ENCODE data around the gene SOX21. TPM values are rescaled to one million over a fixed set of nuclear protein-coding genes. Genes with fewer than 3 reads are reported as not detected.

The SOX21 gene
- total RNA-seq, 4 donors from 2014 or later: 0.07 TPM; not detected in 3

DNA sequence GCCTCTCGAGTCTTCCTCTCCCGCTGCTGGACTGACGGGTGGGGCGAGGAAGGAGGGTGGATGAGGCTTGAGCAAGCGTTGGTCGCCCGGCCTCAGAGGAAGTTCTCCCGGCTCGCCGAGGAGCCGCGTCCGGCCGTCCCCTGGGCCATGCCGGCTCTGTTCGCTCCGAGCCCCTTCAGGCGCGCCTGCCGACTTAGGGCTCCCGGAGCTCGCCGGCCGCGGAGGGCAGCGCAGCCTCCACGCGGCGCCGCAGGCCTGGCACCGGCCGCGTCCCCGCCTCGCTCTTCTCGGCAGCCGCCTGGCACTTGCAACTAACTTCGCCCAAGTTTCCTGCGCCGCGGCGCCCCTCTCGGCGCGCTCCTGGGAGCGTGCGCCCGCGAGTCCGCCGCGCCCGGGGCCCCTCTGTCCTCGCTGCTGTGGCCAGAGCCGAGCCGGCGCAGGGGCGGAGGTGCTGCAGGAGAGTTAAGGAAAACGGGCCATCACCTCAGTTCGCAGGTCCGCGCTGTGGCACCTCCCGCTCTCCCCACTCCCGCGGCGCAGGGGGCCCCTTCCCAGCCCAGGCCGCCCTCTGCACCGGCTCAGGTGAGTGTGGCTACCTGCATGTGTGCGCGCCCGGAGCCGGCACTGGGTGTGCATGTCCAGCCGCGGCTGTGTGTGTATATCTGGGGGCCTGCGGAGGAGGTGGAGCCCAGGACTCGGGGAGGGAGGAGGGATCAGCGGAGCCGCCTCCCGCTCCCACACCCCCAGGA lies 641 bp upstream of the SOX21 start:
- no peak overlapping the region for H3K4me3 ChIP-seq
- no peak for TF ChIP-seq CTCF (IDR thresholded peaks at IDR 0.05)
- no peak for TF ChIP-seq POLR2A (IDR thresholded peaks at IDR 0.05)
- H3K4me1 ChIP-seq: peaks cover 0 to 26% of the 10 kb centered on the region in 2 donors
- H3K27me3 ChIP-seq: peaks cover 0 to 62% of the 10 kb centered on the region in 2 donors
- H3K36me3 ChIP-seq: no peaks in the 10 kb centered on the region
- DNase-seq: no peak
- intact Hi-C loops (cut with DNase I; ENCODE audit: low total_unique reads): no loop called here
- H3K27ac ChIP-seq: no peak overlapping the region
- no peaks in the 10 kb centered on the region for H3K9me3 ChIP-seq

- Histone ChIP-seq H3K9me3 (no peaks in the 10 kb centered on the region), H3K4me1 (peaks cover 0 to 26% of the 10 kb centered on the region in 2 donors), H3K4me3 (no peak overlapping the region), H3K27ac (no peak overlapping the region), H3K27me3 (peaks cover 0 to 74% of the 10 kb centered on the region in 2 donors), H3K36me3 (no peaks in the 10 kb centered on the region)
- TF ChIP-seq CTCF (IDR thresholded peaks at IDR 0.05): no peak
- TF ChIP-seq POLR2A (IDR thresholded peaks at IDR 0.05): no peak
- no peak for DNase-seq
- intact Hi-C loops (cut with DNase I; ENCODE audit: low total_unique reads): no loop called here
These were observed 621 bp downstream of the SOX21 start for GRCh38 chr13:94711561-94712286.

- no peak for TF ChIP-seq CTCF (IDR thresholded peaks at IDR 0.05)
- no peak for TF ChIP-seq POLR2A (IDR thresholded peaks at IDR 0.05)
- peaks cover 0 to 76% of the 10 kb centered on the region in 2 donors for H3K27me3 ChIP-seq
- no peak overlapping the region for H3K27ac ChIP-seq
- no peaks in the 10 kb centered on the region for H3K36me3 ChIP-seq
- H3K9me3 ChIP-seq: no peaks in the 10 kb centered on the region
- no peak for DNase-seq
- intact Hi-C loops (cut with DNase I; ENCODE audit: low total_unique reads): no loop called here
- peaks cover 0 to 26% of the 10 kb centered on the region in 2 donors for H3K4me1 ChIP-seq
- no peak overlapping the region for H3K4me3 ChIP-seq
These were observed 1.3 kb downstream of the SOX21 start for GRCh38 chr13:94710881-94711560.

DNA sequence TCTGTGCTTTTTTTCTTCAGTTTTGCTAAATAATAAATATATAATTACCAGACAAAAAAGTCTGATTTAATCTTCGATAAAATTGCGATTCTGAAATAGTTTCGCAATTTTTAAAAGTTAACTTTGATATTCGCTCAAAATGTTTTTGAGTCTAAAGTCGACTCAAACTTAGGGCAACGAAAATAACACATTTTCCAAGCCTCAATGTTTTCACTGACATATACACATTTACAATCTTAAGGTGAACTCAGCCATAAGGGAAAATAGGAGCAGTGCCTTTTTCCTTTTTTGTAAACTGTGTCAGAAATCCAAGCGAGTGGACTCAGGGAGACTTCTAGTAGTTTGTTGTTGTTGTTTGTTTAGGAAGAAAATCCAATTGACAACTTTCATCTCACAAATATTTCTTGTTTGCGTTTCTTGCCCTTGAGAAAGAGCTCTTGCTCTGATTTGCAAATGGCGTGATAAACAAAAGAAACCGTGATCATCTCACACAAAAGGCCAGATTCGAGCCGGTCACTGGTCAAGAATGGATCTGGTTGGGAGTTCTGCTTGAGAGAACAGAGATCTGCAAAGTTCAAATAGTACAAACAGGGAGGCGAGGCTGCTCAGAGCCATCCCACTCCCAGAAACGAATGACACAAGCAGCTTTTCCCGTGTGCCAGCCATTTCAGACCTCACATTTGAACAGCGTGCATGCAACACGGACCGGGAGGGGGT lies 2.1 kb downstream of the SOX21 start:
- Histone ChIP-seq H3K27ac (no peak overlapping the region), H3K4me3 (no peak overlapping the region), H3K27me3 (peaks cover 0 to 76% of the 10 kb centered on the region in 2 donors), H3K9me3 (no peaks in the 10 kb centered on the region), H3K4me1 (peaks cover 0 to 26% of the 10 kb centered on the region in 2 donors), H3K36me3 (no peaks in the 10 kb centered on the region)
- intact Hi-C loops (cut with DNase I; ENCODE audit: low total_unique reads): no loop called here
- DNase-seq: no peak
- TF ChIP-seq POLR2A (IDR thresholded peaks at IDR 0.05): no peak
- no peak for TF ChIP-seq CTCF (IDR thresholded peaks at IDR 0.05)
